ENCODE data around the gene ICAM5. TPM values are rescaled to one million over a fixed set of nuclear protein-coding genes. Genes with fewer than 3 reads are reported as not detected.

Gene ICAM5
- polyA plus RNA-seq, 4 donors: 0.10 to 0.54 (median 0.52) TPM; not detected in 1

DNA sequence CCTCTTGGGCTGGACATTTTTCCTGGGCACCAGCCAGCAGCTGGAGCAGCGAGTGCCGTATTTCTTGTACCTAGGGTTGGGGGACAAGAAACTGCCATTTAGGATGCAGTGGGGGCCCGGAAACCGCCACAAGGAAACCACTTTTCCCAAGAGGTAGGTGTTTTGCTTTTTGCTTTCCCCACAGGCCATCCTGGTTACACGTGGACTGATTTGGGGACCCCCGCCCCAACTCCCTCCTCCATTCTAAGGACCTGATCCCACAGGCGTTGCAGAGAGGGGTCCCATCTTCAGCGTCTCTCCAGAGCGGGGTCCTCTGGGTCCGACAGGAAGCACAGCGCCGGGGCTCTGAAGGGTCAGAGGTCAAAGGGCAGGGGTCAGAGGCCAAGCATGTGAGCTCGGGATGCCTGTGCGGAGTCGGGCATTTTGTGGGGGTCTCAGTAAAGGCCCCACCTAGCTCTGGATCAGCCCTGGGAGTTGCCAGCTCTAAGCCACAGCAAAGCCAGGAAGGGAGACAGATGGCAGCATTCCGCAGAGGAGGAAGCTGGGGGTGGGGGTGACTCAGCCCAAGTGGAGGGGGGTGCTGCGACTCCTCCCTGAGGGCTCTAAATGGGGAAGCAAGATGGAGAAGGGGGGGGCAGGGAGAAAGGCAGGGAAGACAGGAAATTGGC, 15.5 kb downstream of the ICAM5 start:
- FAIRE-seq (no peak), DNase-seq (no peak)
- peaks cover 0 to 32% (median 0%) of the 10 kb centered on the region in 3 donors for H3K36me3 ChIP-seq (ENCODE audit: control insufficient read depth in 3 of 3, insufficient read depth in 2 of 3, low read depth in 1 of 3, low read length in 3 of 3)
- no peak overlapping the region for H3K27ac ChIP-seq (ENCODE audit: low read depth in 1 of 3, low read length in 2 of 3)
- peaks cover 0 to 3% (median 0%) of the 10 kb centered on the region in 3 donors for H3K27me3 ChIP-seq (ENCODE audit: control insufficient read depth in 3 of 3, insufficient read depth in 3 of 3, low read length in 3 of 3)
- H3K9me3 ChIP-seq (ENCODE audit: control insufficient read depth in 2 of 2, insufficient read depth in 1 of 2, low read depth in 1 of 2, low read length in 1 of 2): no peaks in the 10 kb centered on the region
- WGBS, 3 donors: 76 to 82% (median 81%) methylated on average over 17 of the region's 17 CpGs
- no peak overlapping the region for H3K4me3 ChIP-seq (ENCODE audit: low read depth in 1 of 3, low read length in 3 of 3)
- no peaks in the 10 kb centered on the region for H3K4me1 ChIP-seq (ENCODE audit: control insufficient read depth in 3 of 3, insufficient read depth in 2 of 3, low read depth in 1 of 3, low read length in 2 of 3)

DNA sequence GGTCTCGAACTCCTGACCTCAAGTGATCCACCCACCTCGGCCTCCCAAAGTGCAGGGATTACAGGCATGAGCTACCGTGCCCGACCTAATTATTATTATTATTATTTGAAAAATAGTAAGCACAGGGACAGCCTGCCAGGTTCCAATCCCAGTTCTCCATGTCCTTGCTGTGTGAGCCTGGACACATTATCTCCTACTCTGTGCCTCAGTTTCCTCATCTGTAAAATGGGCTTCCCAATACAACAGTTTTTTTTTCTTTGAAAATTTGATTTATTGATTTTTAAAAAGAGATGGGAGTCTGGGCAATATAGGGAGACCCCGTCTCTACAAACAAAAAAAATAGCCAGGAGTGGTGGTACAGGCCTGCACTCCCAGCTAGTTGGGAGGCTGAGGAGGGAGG, 16.6 kb downstream of the ICAM5 start:
- H3K9me3 ChIP-seq (ENCODE audit: control insufficient read depth in 2 of 2, insufficient read depth in 1 of 2, low read depth in 1 of 2, low read length in 1 of 2): no peaks in the 10 kb centered on the region
- 90% methylated on average over 5 of the region's 5 CpGs for WGBS, 3 donors
- DNase-seq (no peak), FAIRE-seq (no peak)
- no peak overlapping the region for H3K27ac ChIP-seq (ENCODE audit: low read depth in 1 of 3, low read length in 2 of 3)
- no peak overlapping the region for H3K4me3 ChIP-seq (ENCODE audit: low read depth in 1 of 3, low read length in 3 of 3)
- peaks cover 0 to 40% (median 0%) of the 10 kb centered on the region in 3 donors for H3K36me3 ChIP-seq (ENCODE audit: control insufficient read depth in 3 of 3, insufficient read depth in 2 of 3, low read depth in 1 of 3, low read length in 3 of 3)
- no peaks in the 10 kb centered on the region for H3K27me3 ChIP-seq (ENCODE audit: control insufficient read depth in 3 of 3, insufficient read depth in 3 of 3, low read length in 3 of 3)
- H3K4me1 ChIP-seq (ENCODE audit: control insufficient read depth in 3 of 3, insufficient read depth in 2 of 3, low read depth in 1 of 3, low read length in 2 of 3): no peaks in the 10 kb centered on the region

DNA sequence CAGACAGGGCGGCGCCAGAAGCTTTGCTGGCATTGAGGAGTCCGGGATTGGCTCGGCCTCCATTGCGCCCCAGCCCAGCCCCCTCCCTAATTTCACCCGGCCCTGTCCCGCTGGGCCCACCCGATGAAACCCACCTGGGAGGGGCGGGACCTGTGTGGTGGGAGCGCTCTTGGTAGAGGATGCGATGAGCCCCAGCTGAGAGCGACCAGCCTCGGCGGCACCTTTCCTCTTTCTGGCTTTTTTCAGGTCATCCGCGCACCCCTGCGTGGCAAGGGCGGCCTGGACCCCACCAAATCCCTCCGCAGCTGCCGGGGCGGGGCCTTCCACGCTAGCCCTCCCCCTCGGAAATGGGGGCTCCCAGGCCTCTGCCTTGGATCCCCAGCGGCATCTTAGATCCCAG, 19.7 kb downstream of the ICAM5 start, which contains the start of gene ZGLP1:
TSS of gene ZGLP1 (minus strand) at position 393 of the 400 bp plus-strand sequence.
- 93 to 96% (median 94%) methylated on average over 23 to 24 of the region's 24 CpGs for WGBS, 3 donors
- Histone ChIP-seq H3K27ac (ENCODE audit: low read depth in 1 of 3, low read length in 2 of 3) (no peak within 1 kb of the TSS), H3K9me3 (ENCODE audit: control insufficient read depth in 2 of 2, insufficient read depth in 1 of 2, low read depth in 1 of 2, low read length in 1 of 2) (no peaks in the 10 kb centered on the region), H3K4me3 (ENCODE audit: low read depth in 1 of 3, low read length in 3 of 3) (no peak within 1 kb of the TSS), H3K27me3 (ENCODE audit: control insufficient read depth in 3 of 3, insufficient read depth in 3 of 3, low read length in 3 of 3) (no peaks in the 10 kb centered on the region), H3K4me1 (ENCODE audit: control insufficient read depth in 3 of 3, insufficient read depth in 2 of 3, low read depth in 1 of 3, low read length in 2 of 3) (no peaks in the 10 kb centered on the region), H3K36me3 (ENCODE audit: control insufficient read depth in 3 of 3, insufficient read depth in 2 of 3, low read depth in 1 of 3, low read length in 3 of 3) (peaks cover 0 to 40% (median 0%) of the 10 kb centered on the region in 3 donors)
- DNase-seq (no peak), FAIRE-seq (no peak)

DNA sequence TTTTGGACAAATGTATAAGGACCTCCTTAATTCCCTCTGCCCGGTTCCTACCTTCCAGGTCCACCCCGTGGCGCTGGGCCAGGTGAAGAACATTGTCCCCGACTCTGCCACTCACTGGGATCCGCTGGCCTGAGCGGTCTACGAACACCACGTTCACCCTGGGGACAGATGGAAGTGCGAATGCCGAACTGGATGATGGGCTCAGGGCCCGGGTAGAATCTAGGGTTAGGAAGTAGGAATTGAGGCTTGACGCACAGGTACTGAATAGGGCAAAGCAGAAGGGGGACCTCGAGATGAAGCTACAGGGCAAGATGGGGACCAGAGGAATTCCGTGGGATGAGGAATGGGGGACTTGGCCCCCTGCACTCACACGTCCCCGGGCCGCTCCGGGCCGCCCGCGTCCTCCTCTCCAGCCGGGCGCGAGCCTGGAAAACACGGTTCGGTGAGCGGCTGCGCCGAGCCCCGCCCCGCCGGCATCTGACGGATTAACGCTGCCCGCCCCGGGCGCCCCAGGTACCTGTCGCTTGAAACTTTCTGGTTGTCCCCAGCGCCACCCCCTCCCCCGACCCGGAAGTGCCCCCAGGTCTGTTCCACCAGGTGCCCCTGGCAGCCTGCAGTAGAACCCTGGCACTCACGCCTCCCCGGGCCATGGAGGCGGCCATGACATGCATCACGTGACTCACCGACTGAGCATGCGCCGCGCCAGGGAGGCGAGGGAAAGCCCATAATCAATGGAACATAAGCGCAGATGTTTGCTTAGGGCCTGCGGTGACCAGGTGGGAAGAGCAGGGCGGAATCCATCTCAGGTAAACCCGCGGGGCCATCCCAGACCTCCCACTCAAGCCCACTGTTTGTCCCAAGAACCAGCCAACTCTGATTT, 25.8 kb downstream of the ICAM5 start, which contains the start of gene FDX2:
TSS of gene FDX2 (minus strand) at position 681 of the 880 bp plus-strand sequence. CDS start at position 662, 19 bp downstream.
- peaks cover 8 to 53% (median 14%) of the 10 kb centered on the region in 3 donors for H3K36me3 ChIP-seq (ENCODE audit: control insufficient read depth in 3 of 3, insufficient read depth in 2 of 3, low read depth in 1 of 3, low read length in 3 of 3)
- FAIRE-seq (no peak), DNase-seq (peak; percentile 90 to 93)
- H3K27ac ChIP-seq (ENCODE audit: low read depth in 1 of 3, low read length in 2 of 3): peak within 1 kb of the TSS in 1 of 3 donors; percentile 44
- H3K9me3 ChIP-seq (ENCODE audit: control insufficient read depth in 2 of 2, insufficient read depth in 1 of 2, low read depth in 1 of 2, low read length in 1 of 2): no peaks in the 10 kb centered on the region
- peaks cover 0 to 4% (median 0%) of the 10 kb centered on the region in 3 donors for H3K4me1 ChIP-seq (ENCODE audit: control insufficient read depth in 3 of 3, insufficient read depth in 2 of 3, low read depth in 1 of 3, low read length in 2 of 3)
- peak within 1 kb of the TSS; percentile 66 to 86 (median 68) for H3K4me3 ChIP-seq (ENCODE audit: low read depth in 1 of 3, low read length in 3 of 3)
- WGBS, 3 donors: 1% methylated on average over 44 to 55 of the region's 55 CpGs
- no peaks in the 10 kb centered on the region for H3K27me3 ChIP-seq (ENCODE audit: control insufficient read depth in 3 of 3, insufficient read depth in 3 of 3, low read length in 3 of 3)

DNA sequence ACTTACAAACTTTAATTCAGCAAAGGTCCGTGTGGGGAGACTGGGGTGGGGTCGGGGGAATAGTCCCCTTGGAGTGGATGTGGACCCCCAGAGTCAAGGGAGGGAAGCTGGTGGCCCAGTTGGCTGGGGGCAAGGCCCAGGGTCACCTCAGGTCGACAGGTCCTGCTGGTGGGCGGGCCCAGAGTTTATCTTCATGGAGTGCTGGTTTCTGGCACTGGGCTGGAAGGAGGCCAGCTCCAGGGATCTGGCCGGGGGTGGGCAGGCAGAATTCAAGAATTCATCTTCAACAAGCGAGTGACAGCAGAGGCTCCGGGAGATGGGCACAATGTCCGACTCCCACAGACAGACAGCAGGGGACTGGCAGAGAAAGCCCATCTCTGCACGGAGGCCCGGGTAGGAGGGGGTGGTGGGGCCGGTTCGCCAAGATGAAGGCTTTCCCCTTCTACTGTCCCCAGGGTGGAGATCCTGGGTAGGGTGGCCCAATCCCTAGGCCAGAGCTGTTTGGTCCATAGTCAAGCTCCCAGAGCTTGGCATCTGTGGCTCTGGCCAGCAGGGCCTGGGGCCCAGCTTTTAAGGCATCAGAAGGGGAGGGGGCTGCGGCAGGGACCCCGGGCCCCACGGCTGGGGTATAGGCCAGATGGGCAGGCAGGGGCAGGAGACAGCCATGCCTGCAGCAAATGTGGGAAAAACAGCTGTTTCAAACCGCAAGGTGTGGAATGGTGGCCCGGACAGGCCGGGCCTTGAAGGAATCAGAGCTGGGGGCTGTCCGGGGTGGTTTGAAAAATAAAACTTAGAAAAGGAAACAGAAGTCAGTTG, 26.7 kb downstream of the ICAM5 start:
- Histone ChIP-seq H3K4me3 (ENCODE audit: low read depth in 1 of 3, low read length in 3 of 3) (no peak overlapping the region), H3K27me3 (ENCODE audit: control insufficient read depth in 3 of 3, insufficient read depth in 3 of 3, low read length in 3 of 3) (no peaks in the 10 kb centered on the region), H3K27ac (ENCODE audit: low read depth in 1 of 3, low read length in 2 of 3) (peak overlapping the region in 1 of 3 donors; percentile 44), H3K9me3 (ENCODE audit: control insufficient read depth in 2 of 2, insufficient read depth in 1 of 2, low read depth in 1 of 2, low read length in 1 of 2) (no peaks in the 10 kb centered on the region), H3K36me3 (ENCODE audit: control insufficient read depth in 3 of 3, insufficient read depth in 2 of 3, low read depth in 1 of 3, low read length in 3 of 3) (peaks cover 10 to 56% (median 17%) of the 10 kb centered on the region in 3 donors), H3K4me1 (ENCODE audit: control insufficient read depth in 3 of 3, insufficient read depth in 2 of 3, low read depth in 1 of 3, low read length in 2 of 3) (peaks cover 0 to 10% (median 3%) of the 10 kb centered on the region in 3 donors)
- FAIRE-seq (no peak), DNase-seq (no peak)
- WGBS, 3 donors: 62 to 70% (median 63%) methylated on average over 19 of the region's 19 CpGs

DNA sequence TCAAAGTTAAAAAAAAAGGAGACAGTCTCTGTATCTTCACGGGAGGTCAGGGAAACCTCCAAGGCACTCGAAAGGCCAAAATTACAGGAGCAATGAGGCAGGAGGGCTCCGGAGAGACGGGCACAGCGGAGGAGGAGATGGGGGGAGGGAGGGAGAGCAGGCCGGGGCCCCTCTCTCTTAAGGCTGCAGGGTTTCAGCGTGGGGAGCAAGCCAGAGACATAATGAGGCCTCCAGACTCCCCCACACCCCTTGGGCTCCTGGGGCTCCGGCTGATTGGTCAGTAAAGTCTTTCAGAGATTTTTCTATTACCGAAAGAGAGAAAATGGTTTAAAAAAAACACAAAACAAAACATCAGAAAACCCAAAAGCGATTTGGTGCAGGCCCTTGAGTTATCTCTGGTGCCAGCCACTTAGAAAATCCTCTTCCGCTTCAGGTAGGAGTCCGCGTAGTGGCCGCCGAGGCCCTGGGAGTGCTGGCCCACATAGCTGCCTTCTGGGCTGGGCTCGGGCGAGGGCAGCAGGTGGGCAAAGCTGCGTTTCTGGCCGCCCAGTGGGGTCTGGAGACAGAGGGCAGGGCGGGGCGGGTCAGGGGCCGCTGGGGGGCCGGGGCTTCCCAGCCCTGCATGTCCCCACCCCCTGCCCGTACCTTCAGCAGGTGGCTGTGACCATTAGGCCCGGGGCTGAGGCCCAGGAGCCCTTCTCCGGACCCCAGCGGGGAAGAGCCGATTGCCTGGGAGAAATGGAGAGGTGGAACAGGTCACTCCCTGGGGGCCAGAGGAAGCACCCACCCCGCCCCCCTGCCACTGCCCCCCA, 27.5 kb downstream of the ICAM5 start:
- FAIRE-seq: no peak
- Histone ChIP-seq H3K4me3 (ENCODE audit: low read depth in 1 of 3, low read length in 3 of 3) (no peak overlapping the region), H3K4me1 (ENCODE audit: control insufficient read depth in 3 of 3, insufficient read depth in 2 of 3, low read depth in 1 of 3, low read length in 2 of 3) (peaks cover 0 to 17% (median 3%) of the 10 kb centered on the region in 3 donors), H3K9me3 (ENCODE audit: control insufficient read depth in 2 of 2, insufficient read depth in 1 of 2, low read depth in 1 of 2, low read length in 1 of 2) (no peaks in the 10 kb centered on the region), H3K36me3 (ENCODE audit: control insufficient read depth in 3 of 3, insufficient read depth in 2 of 3, low read depth in 1 of 3, low read length in 3 of 3) (peaks cover 10 to 64% (median 17%) of the 10 kb centered on the region in 3 donors), H3K27me3 (ENCODE audit: control insufficient read depth in 3 of 3, insufficient read depth in 3 of 3, low read length in 3 of 3) (no peaks in the 10 kb centered on the region), H3K27ac (ENCODE audit: low read depth in 1 of 3, low read length in 2 of 3) (no peak overlapping the region)
- WGBS, 3 donors: 83 to 86% (median 86%) methylated on average over 28 to 29 of the region's 29 CpGs
- DNase-seq: no peak

DNA sequence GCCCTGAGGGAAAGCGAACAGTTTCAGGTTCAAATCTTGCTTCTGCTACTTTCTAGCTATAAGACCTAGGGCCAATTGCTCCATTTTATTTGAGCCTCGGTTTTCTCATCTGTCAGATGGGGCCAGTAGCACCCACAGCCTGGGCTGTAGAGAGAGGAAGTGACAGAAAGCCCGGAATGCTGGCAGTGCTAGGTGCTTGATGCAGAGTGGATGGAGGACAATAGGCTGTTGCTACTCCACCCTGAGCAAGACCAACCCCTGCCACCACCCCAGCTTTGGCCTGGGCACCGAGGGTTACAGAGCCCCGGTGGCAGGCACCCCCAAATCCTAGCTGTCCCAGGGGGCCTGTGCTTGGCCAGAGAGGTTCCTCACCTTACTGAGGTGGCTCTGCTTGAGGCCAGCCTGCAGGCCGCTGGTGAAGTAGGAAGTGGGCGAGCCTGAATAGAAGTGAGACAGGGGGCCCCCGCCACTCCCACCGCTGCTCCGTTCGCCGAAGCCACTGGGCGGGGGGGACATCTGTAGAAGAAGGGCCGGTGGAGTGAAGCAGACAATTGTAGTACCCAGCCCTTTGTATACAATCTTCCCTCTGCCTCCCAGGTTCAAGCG, 28.2 kb downstream of the ICAM5 start:
- no peak overlapping the region for H3K27ac ChIP-seq (ENCODE audit: low read depth in 1 of 3, low read length in 2 of 3)
- no peaks in the 10 kb centered on the region for H3K9me3 ChIP-seq (ENCODE audit: control insufficient read depth in 2 of 2, insufficient read depth in 1 of 2, low read depth in 1 of 2, low read length in 1 of 2)
- H3K4me1 ChIP-seq (ENCODE audit: control insufficient read depth in 3 of 3, insufficient read depth in 2 of 3, low read depth in 1 of 3, low read length in 2 of 3): peaks cover 0 to 24% (median 6%) of the 10 kb centered on the region in 3 donors
- H3K27me3 ChIP-seq (ENCODE audit: control insufficient read depth in 3 of 3, insufficient read depth in 3 of 3, low read length in 3 of 3): no peaks in the 10 kb centered on the region
- FAIRE-seq (no peak), DNase-seq (no peak)
- H3K4me3 ChIP-seq (ENCODE audit: low read depth in 1 of 3, low read length in 3 of 3): no peak overlapping the region
- peaks cover 12 to 71% (median 19%) of the 10 kb centered on the region in 3 donors for H3K36me3 ChIP-seq (ENCODE audit: control insufficient read depth in 3 of 3, insufficient read depth in 2 of 3, low read depth in 1 of 3, low read length in 3 of 3)
- 92 to 94% (median 93%) methylated on average over 10 to 15 of the region's 15 CpGs for WGBS, 3 donors
